RWPE1 (cell line): ENCODE measurements around the gene CDK16.

Experiments used
- CTCF ChIA-PET: fragments of 350-600 bp; sonication (Branson Sonifier 250); formaldehyde crosslinking; extraction: SDS; loops from one replicate; lab custom pipeline; 2021; lab: Yijun Ruan, JAX
- POLR2A ChIA-PET: fragments of 400-600 bp; formaldehyde crosslinking; extraction: SDS; loops from one replicate; lab custom pipeline; 2020; ENCODE audit warnings: antibody characterized with exemption; ENCODE audit not compliant: low non-redundant PET; lab: Yijun Ruan, JAX
- DNase-seq: peaks from one replicate; pipeline ENCODE4 v3.0.0; 2012; ENCODE audit warnings: low spot score
- H3K27ac ChIP-seq: fragments of 450-650 bp; 2 replicates; pipeline ENCODE4 v1.5.1; 2017
- CTCF ChIP-seq: fragments of 450-650 bp; conservative IDR thresholded peaks from 2 replicates; pipeline ENCODE4 v1.5.1; 2017; ENCODE audit warnings: low read depth, mild to moderate bottlenecking

Gene CDK16

GRCh38 chrX:47227334-47227583 is 8.8 kb downstream of the CDK16 start:
- no peak for TF ChIP-seq CTCF
- ChIA-PET CTCF (no interaction called here), POLR2A (no interaction called here)
- no peak for DNase-seq
- no peak overlapping the region; the same call in 1 of the 2 replicates for H3K27ac ChIP-seq

GRCh38 chrX:47228550-47229270 is 10.2 kb downstream of the CDK16 start:
- no peak for TF ChIP-seq CTCF
- no peak for DNase-seq
- POLR2A ChIA-PET: no interaction called here
- no peak overlapping the region for H3K27ac ChIP-seq
- CTCF ChIA-PET: no interaction called here

GRCh38 chrX:47229427-47229826 is 10.9 kb downstream of the CDK16 start:
- ChIA-PET POLR2A (no interaction called here), CTCF (interaction anchor here (1.0 kb wide), 1 partner anchor 294 kb away, joined by 3 read pairs; no protein-coding TSS in a partner anchor)
- TF ChIP-seq CTCF: no peak
- no peak for DNase-seq
- no peak overlapping the region for H3K27ac ChIP-seq

GRCh38 chrX:47230136-47230868 is 11.8 kb downstream of the CDK16 start:
- TF ChIP-seq CTCF: no peak
- CTCF ChIA-PET: interaction anchor here (1.0 kb wide), 1 partner anchor 293 kb away, joined by 3 read pairs; no protein-coding TSS in a partner anchor
- peak overlapping the region; percentile 45 for H3K27ac ChIP-seq

GRCh38 chrX:47231167-47231566 is 12.7 kb downstream of the CDK16 start:
- ChIA-PET CTCF (no interaction called here), POLR2A (interaction anchor here (0.7 kb wide), 1 partner anchor 93 kb away, joined by 3 read pairs; no protein-coding TSS in a partner anchor)

More at GRCh38 chrX:47230136-47230868, 11.8 kb downstream of the CDK16 start:
- POLR2A ChIA-PET: no interaction called here
- no peak for DNase-seq

More at GRCh38 chrX:47231167-47231566, 12.7 kb downstream of the CDK16 start:
- peak overlapping the region; percentile 45 for H3K27ac ChIP-seq
- DNase-seq: no peak
- no peak for TF ChIP-seq CTCF
